Measurements from ENCODE around the gene SFMBT1. TPM values are rescaled to one million over a fixed set of nuclear protein-coding genes. Genes with fewer than 3 reads are reported as not detected.
A peak's percentile ranks its signal among the peaks of the same experiment; 100 is the strongest.

SFMBT1 gene
- total RNA-seq, 4 donors from 2014 or later, result 16.1 to 45.4 (median 23.0) TPM

- Histone ChIP-seq H3K4me3 (no peak overlapping the region), H3K27ac (no peak overlapping the region), H3K27me3 (no peaks in the 10 kb centered on the region), H3K4me1 (no peaks in the 10 kb centered on the region), H3K9me3 (no peaks in the 10 kb centered on the region), H3K36me3 (peaks cover 0 to 8% (median 0%) of the 10 kb centered on the region in 3 donors)
- DNase-seq, result no peak
- no peak for TF ChIP-seq POLR2A (IDR thresholded peaks at IDR 0.05)
- TF ChIP-seq, protein P1, sequence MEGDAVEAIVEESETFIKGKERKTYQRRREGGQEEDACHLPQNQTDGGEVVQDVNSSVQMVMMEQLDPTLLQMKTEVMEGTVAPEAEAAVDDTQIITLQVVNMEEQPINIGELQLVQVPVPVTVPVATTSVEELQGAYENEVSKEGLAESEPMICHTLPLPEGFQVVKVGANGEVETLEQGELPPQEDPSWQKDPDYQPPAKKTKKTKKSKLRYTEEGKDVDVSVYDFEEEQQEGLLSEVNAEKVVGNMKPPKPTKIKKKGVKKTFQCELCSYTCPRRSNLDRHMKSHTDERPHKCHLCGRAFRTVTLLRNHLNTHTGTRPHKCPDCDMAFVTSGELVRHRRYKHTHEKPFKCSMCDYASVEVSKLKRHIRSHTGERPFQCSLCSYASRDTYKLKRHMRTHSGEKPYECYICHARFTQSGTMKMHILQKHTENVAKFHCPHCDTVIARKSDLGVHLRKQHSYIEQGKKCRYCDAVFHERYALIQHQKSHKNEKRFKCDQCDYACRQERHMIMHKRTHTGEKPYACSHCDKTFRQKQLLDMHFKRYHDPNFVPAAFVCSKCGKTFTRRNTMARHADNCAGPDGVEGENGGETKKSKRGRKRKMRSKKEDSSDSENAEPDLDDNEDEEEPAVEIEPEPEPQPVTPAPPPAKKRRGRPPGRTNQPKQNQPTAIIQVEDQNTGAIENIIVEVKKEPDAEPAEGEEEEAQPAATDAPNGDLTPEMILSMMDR (IDR thresholded peaks at IDR 0.05), result no peak
These were observed 39.6 kb upstream of the SFMBT1 start for GRCh38 chr3:53085476-53085875.

- H3K9me3 ChIP-seq, result no peaks in the 10 kb centered on the region
- no peak overlapping the region for H3K4me3 ChIP-seq
- H3K27me3 ChIP-seq, result no peaks in the 10 kb centered on the region
- H3K27ac ChIP-seq, result no peak overlapping the region
- H3K36me3 ChIP-seq, result peaks cover 0 to 3% (median 0%) of the 10 kb centered on the region in 3 donors
- TF ChIP-seq, protein P1 (IDR thresholded peaks at IDR 0.05), result no peak
- TF ChIP-seq POLR2A (IDR thresholded peaks at IDR 0.05), result no peak
- peak in 1 of 3 donors; percentile 34 for DNase-seq
- no peaks in the 10 kb centered on the region for H3K4me1 ChIP-seq
These were observed 38.6 kb upstream of the SFMBT1 start for GRCh38 chr3:53084310-53085001.

DNA sequence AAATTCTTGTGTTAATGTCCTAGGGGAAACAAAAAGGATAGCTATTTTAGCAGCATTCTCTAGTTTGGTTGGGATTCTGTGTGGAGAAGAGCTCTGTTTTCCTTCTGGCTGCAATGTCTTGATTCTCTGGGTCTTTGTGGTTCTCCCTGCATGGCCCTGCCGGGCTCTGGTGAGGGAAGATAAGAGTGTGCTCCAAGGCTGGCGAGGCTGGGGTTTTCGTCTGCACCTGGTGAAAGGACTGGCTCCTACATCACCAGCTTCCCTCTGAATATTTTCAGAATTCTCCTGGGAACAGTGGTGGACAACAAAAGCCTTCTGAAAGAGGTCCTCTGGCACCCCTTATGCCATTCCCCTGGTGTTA, 38.1 kb upstream of the SFMBT1 start:
- peak in 1 of 3 donors; percentile 32 for DNase-seq
- Histone ChIP-seq H3K27ac (no peak overlapping the region), H3K4me1 (no peaks in the 10 kb centered on the region), H3K9me3 (no peaks in the 10 kb centered on the region), H3K27me3 (no peaks in the 10 kb centered on the region), H3K4me3 (no peak overlapping the region), H3K36me3 (no peaks in the 10 kb centered on the region)
- TF ChIP-seq, protein P1 (IDR thresholded peaks at IDR 0.05), result no peak
- no peak for TF ChIP-seq POLR2A (IDR thresholded peaks at IDR 0.05)

GRCh38 chr3:53083521-53083920, 37.6 kb upstream of the SFMBT1 start:
- no peak overlapping the region for H3K27ac ChIP-seq
- TF ChIP-seq POLR2A (IDR thresholded peaks at IDR 0.05), result no peak
- TF ChIP-seq, protein P1 (IDR thresholded peaks at IDR 0.05), result no peak

DNA sequence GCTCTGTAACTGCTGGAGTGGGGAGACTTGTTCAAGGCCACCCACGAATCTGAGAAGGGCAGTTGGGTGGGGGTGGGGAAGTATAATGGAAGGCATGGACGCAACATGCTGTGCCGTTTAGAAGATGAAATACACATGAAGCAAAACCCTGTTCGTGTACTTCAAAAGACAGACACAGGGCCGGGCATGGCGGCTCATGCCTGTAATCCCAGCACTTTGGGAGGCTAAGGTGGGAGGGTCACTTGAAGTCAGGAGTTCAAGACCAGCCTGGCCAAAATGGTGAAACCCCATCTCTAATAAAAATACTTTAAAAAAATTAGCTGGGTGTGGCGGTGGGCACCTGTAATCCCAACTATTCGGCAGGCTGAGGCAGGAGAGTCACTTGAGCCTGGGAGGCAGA, 36.9 kb upstream of the SFMBT1 start:
- DNase-seq, result peak in 1 of 3 donors; percentile 37
- no peak overlapping the region for H3K4me3 ChIP-seq
- no peaks in the 10 kb centered on the region for H3K36me3 ChIP-seq
- no peaks in the 10 kb centered on the region for H3K9me3 ChIP-seq
- TF ChIP-seq POLR2A (IDR thresholded peaks at IDR 0.05), result no peak
- TF ChIP-seq, protein P1 (IDR thresholded peaks at IDR 0.05), result no peak
- no peaks in the 10 kb centered on the region for H3K27me3 ChIP-seq
- H3K4me1 ChIP-seq, result no peaks in the 10 kb centered on the region
- no peak overlapping the region for H3K27ac ChIP-seq

More at GRCh38 chr3:53083521-53083920, 37.6 kb upstream of the SFMBT1 start:
- peak in 1 of 3 donors; percentile 41 for DNase-seq
- no peaks in the 10 kb centered on the region for H3K36me3 ChIP-seq
- H3K4me1 ChIP-seq, result no peaks in the 10 kb centered on the region
- no peaks in the 10 kb centered on the region for H3K9me3 ChIP-seq
- no peaks in the 10 kb centered on the region for H3K27me3 ChIP-seq
- H3K4me3 ChIP-seq, result no peak overlapping the region

All from Peyer's patch (tissue), 4 donors.